Astrocyte (in vitro differentiated cells and primary cell): ENCODE results near the gene FUZ.

Experiments
- CTCF ChIP-seq: IDR thresholded peaks from 2 replicates; pipeline ENCODE4 v1.5.1; 2011; ENCODE audit warnings: low read depth, mild to moderate bottlenecking, inconsistent platforms, low read length, moderate library complexity; ENCODE audit not compliant: insufficient read depth
- EZH2 ChIP-seq: IDR thresholded peaks from 2 replicates; pipeline ENCODE4 v1.6.1; 2012; ENCODE audit warnings: mild to moderate bottlenecking, low read length, inconsistent platforms; ENCODE audit not compliant: insufficient read depth

- no peak for TF ChIP-seq CTCF
- no peak for TF ChIP-seq EZH2
Observed at GRCh38 chr19:49801401-49801888, 11.6 kb downstream of the FUZ start.
